HL-60 (cell line): ENCODE results near the gene OR10AD1.
"Not testable (repeated sequence)": the region's sequence is repeated elsewhere in the genome, so short reads cannot be mapped to it uniquely, and the experiment has no call there.

Source experiments
- GABPA ChIP-seq: IDR thresholded peaks from 2 replicates; pipeline ENCODE4 v1.6.1; 2012; ENCODE audit warnings: low read depth
- POLR2AphosphoS5 ChIP-seq: IDR thresholded peaks from 2 replicates; pipeline ENCODE4 v1.6.1; 2012; ENCODE audit warnings: low read depth
- SPI1 ChIP-seq: IDR thresholded peaks from 2 replicates; pipeline ENCODE4 v1.6.1; 2012; ENCODE audit warnings: low read depth, mild to moderate bottlenecking, borderline replicate concordance
- TF ChIP-seq, protein P1 (sequence below): IDR thresholded peaks from one replicate; pipeline ENCODE4 v1.5.1; 2011; ENCODE audit warnings: low read length, control low read depth, inconsistent platforms; ENCODE audit not compliant: insufficient read depth
- TF ChIP-seq, protein P2 (sequence below): IDR thresholded peaks from 2 replicates; pipeline ENCODE4 v1.6.1; 2012; ENCODE audit warnings: low read depth; ENCODE audit not compliant: insufficient replicate concordance

DNA sequence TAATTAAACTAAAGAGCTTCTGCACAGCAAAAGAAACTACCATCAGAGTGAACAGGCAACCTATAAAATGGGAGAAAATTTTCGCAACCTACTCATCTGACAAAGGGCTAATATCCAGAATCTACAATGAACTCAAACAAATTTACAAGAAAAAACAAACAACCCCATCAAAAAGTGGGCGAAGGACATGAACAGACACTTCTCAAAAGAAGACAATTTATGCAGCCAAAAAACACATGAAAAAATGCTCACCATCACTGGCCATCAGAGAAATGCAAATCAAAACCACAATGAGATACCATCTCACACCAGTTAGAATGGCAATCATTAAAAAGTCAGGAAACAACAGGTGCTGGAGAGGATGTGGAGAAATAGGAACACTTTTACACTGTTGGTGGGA lies 6.4 kb upstream of the OR10AD1 start:
- TF ChIP-seq SPI1, POLR2AphosphoS5, GABPA: not testable (repeated sequence)
- TF ChIP-seq, protein P1, sequence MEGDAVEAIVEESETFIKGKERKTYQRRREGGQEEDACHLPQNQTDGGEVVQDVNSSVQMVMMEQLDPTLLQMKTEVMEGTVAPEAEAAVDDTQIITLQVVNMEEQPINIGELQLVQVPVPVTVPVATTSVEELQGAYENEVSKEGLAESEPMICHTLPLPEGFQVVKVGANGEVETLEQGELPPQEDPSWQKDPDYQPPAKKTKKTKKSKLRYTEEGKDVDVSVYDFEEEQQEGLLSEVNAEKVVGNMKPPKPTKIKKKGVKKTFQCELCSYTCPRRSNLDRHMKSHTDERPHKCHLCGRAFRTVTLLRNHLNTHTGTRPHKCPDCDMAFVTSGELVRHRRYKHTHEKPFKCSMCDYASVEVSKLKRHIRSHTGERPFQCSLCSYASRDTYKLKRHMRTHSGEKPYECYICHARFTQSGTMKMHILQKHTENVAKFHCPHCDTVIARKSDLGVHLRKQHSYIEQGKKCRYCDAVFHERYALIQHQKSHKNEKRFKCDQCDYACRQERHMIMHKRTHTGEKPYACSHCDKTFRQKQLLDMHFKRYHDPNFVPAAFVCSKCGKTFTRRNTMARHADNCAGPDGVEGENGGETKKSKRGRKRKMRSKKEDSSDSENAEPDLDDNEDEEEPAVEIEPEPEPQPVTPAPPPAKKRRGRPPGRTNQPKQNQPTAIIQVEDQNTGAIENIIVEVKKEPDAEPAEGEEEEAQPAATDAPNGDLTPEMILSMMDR: not testable (repeated sequence)
- TF ChIP-seq, protein P2, sequence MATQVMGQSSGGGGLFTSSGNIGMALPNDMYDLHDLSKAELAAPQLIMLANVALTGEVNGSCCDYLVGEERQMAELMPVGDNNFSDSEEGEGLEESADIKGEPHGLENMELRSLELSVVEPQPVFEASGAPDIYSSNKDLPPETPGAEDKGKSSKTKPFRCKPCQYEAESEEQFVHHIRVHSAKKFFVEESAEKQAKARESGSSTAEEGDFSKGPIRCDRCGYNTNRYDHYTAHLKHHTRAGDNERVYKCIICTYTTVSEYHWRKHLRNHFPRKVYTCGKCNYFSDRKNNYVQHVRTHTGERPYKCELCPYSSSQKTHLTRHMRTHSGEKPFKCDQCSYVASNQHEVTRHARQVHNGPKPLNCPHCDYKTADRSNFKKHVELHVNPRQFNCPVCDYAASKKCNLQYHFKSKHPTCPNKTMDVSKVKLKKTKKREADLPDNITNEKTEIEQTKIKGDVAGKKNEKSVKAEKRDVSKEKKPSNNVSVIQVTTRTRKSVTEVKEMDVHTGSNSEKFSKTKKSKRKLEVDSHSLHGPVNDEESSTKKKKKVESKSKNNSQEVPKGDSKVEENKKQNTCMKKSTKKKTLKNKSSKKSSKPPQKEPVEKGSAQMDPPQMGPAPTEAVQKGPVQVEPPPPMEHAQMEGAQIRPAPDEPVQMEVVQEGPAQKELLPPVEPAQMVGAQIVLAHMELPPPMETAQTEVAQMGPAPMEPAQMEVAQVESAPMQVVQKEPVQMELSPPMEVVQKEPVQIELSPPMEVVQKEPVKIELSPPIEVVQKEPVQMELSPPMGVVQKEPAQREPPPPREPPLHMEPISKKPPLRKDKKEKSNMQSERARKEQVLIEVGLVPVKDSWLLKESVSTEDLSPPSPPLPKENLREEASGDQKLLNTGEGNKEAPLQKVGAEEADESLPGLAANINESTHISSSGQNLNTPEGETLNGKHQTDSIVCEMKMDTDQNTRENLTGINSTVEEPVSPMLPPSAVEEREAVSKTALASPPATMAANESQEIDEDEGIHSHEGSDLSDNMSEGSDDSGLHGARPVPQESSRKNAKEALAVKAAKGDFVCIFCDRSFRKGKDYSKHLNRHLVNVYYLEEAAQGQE: not testable (repeated sequence)
